ENCODE measurements around the gene C1orf50. TPM values are rescaled to one million over a fixed set of nuclear protein-coding genes. Genes with fewer than 3 reads are reported as not detected.

Gene C1orf50
- total RNA-seq, 2 experiments from 2014 or later = 23.1 to 23.9 TPM

DNA sequence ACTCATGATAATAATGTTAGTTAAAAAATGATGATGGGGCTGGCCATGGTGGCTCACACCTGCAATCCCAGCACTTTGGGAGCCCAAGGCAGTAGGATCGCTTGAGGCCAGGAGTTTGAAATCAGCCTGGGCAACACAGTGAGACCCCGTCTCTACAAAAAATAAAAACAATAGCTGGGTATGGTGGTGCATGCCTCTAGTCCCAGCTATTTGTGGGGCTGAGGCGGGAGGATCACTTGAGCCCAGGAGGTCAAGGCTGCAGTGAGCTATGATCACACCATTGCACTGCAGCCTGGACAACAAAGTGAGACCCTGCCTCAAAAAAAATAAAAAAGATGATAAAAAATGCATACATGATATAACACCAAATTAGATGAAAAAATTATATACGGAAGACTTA lies 5.5 kb upstream of the C1orf50 start:
- Mint-ChIP-seq H3K36me3 (ENCODE audit: low read depth) (peaks cover 35% of the 10 kb centered on the region), H3K4me1 (ENCODE audit: low read depth) (peaks cover 4% of the 10 kb centered on the region), H3K4me3 (no peak overlapping the region), H3K9me3 (no peaks in the 10 kb centered on the region), H3K27me3 (no peaks in the 10 kb centered on the region), H3K27ac (no peak overlapping the region)
- H3K27me3 ChIP-seq (ENCODE audit: control insufficient read depth in 1 of 2, insufficient read depth in 2 of 2, low read length in 2 of 2) = no peaks in the 10 kb centered on the region
- ATAC-seq (ENCODE audit: poor library complexity) (no peak), DNase-seq (no peak)
- H3K4me1 ChIP-seq (ENCODE audit: insufficient read depth, low read length) = peaks cover 22% of the 10 kb centered on the region
- ChIA-PET POLR2A (no interaction called here), CTCF (no interaction called here)
- no peak overlapping the region for H3K4me3 ChIP-seq (ENCODE audit: low read length)
- intact Hi-C loops (cut with DNase I, micrococcal nuclease) = loop anchor here (10.0 kb wide), 2 partner anchors 447 to 593 kb away; partner anchors contain the start of gene CDC20 (in 1 of the 2)
- no peak overlapping the region for H3K27ac ChIP-seq (ENCODE audit: low read depth in 1 of 2, low read length in 2 of 2)
- H3K36me3 ChIP-seq (ENCODE audit: insufficient read depth, low read length) = peaks cover 45% of the 10 kb centered on the region
- no peaks in the 10 kb centered on the region for H3K9me3 ChIP-seq (ENCODE audit: control insufficient read depth in 1 of 2, insufficient read depth in 1 of 2, low read length in 2 of 2)
- TF ChIP-seq, protein P1, sequence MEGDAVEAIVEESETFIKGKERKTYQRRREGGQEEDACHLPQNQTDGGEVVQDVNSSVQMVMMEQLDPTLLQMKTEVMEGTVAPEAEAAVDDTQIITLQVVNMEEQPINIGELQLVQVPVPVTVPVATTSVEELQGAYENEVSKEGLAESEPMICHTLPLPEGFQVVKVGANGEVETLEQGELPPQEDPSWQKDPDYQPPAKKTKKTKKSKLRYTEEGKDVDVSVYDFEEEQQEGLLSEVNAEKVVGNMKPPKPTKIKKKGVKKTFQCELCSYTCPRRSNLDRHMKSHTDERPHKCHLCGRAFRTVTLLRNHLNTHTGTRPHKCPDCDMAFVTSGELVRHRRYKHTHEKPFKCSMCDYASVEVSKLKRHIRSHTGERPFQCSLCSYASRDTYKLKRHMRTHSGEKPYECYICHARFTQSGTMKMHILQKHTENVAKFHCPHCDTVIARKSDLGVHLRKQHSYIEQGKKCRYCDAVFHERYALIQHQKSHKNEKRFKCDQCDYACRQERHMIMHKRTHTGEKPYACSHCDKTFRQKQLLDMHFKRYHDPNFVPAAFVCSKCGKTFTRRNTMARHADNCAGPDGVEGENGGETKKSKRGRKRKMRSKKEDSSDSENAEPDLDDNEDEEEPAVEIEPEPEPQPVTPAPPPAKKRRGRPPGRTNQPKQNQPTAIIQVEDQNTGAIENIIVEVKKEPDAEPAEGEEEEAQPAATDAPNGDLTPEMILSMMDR (IDR thresholded peaks at IDR 0.05) = no peak

GRCh38 chr1:42762269-42762668 lies 4.8 kb upstream of the C1orf50 start:
- H3K36me3 ChIP-seq (ENCODE audit: insufficient read depth, low read length) = peaks cover 39% of the 10 kb centered on the region
- H3K4me3 ChIP-seq (ENCODE audit: low read length) = no peak overlapping the region
- Mint-ChIP-seq H3K27ac (no peak overlapping the region), H3K4me3 (no peak overlapping the region), H3K4me1 (ENCODE audit: low read depth) (peaks cover 5% of the 10 kb centered on the region), H3K27me3 (no peaks in the 10 kb centered on the region), H3K9me3 (no peaks in the 10 kb centered on the region), H3K36me3 (ENCODE audit: low read depth) (peaks cover 34% of the 10 kb centered on the region)
- CTCF ChIA-PET = interaction anchor here (1.0 to 1.3 kb wide), 2 partner anchors 184 to 311 kb away, joined by 3 read pairs; no protein-coding TSS in a partner anchor
- POLR2A ChIA-PET = interaction anchor here (0.6 to 0.7 kb wide), 3 partner anchors 86 to 691 kb away, joined by 3 to 4 read pairs (median 4); no protein-coding TSS in a partner anchor
- H3K27me3 ChIP-seq (ENCODE audit: control insufficient read depth in 1 of 2, insufficient read depth in 2 of 2, low read length in 2 of 2) = no peaks in the 10 kb centered on the region
- H3K4me1 ChIP-seq (ENCODE audit: insufficient read depth, low read length) = peaks cover 22% of the 10 kb centered on the region
- no peak for DNase-seq
- intact Hi-C loops (cut with DNase I, micrococcal nuclease) = loop anchor here (10.0 kb wide), 2 partner anchors 447 to 593 kb away; partner anchors contain the start of gene CDC20 (in 1 of the 2)
- ATAC-seq (ENCODE audit: poor library complexity) = no peak
- H3K9me3 ChIP-seq (ENCODE audit: control insufficient read depth in 1 of 2, insufficient read depth in 1 of 2, low read length in 2 of 2) = no peaks in the 10 kb centered on the region
- TF ChIP-seq, protein P1 (IDR thresholded peaks at IDR 0.05) = no peak
- H3K27ac ChIP-seq (ENCODE audit: low read depth in 1 of 2, low read length in 2 of 2) = no peak overlapping the region

DNA sequence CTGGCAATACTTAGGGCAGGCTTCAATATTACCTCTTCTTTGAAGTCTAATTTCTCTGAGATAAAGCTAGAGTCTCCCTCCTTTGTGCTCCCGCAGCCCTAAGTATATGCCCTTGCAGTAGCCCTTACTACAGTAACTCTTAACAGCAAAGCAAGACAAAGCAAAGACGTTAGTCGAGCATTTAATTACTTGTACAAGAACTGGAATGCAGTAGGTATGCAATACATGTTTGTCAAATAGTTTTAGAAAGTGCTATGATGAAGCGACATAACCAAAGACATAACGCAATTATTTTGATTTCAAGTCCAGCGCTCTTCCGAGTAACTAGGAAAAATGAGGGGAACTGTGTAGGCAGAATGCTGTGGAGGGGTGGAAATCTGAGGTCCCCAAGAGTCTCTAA lies 1.8 kb upstream of the C1orf50 start:
- ChIA-PET CTCF (interaction anchor here (1.0 kb wide), 2 partner anchors 51 to 731 kb away, joined by 3 read pairs; no protein-coding TSS in a partner anchor), POLR2A (interaction anchor here (1.1 to 3.7 kb wide), 5 partner anchors 7 to 83 kb away, joined by 3 to 75 read pairs (median 21); partner anchors contain the start of genes YBX1 and ZNF691)
- DNase-seq (no peak), ATAC-seq (ENCODE audit: poor library complexity) (no peak)
- H3K27ac ChIP-seq (ENCODE audit: low read depth in 1 of 2, low read length in 2 of 2) = no peak overlapping the region
- Mint-ChIP-seq H3K9me3 (no peaks in the 10 kb centered on the region), H3K4me3 (no peak overlapping the region), H3K4me1 (ENCODE audit: low read depth) (peaks cover 26% of the 10 kb centered on the region), H3K27ac (no peak overlapping the region), H3K27me3 (no peaks in the 10 kb centered on the region), H3K36me3 (ENCODE audit: low read depth) (peaks cover 19% of the 10 kb centered on the region)
- H3K36me3 ChIP-seq (ENCODE audit: insufficient read depth, low read length) = peaks cover 24% of the 10 kb centered on the region
- TF ChIP-seq, protein P1 (IDR thresholded peaks at IDR 0.05) = no peak
- intact Hi-C loops (cut with DNase I, micrococcal nuclease) = loop anchor here (5.0 to 10.0 kb wide), 9 partner anchors 82 to 1903 kb away; partner anchors contain the start of genes B4GALT2 (in 1 of the 2), CCDC30 (in 1 of the 2), CDC20 (in 1 of the 2) and CFAP57 (in 1 of the 2)
- no peaks in the 10 kb centered on the region for H3K9me3 ChIP-seq (ENCODE audit: control insufficient read depth in 1 of 2, insufficient read depth in 1 of 2, low read length in 2 of 2)
- peaks cover 39% of the 10 kb centered on the region for H3K4me1 ChIP-seq (ENCODE audit: insufficient read depth, low read length)
- H3K4me3 ChIP-seq (ENCODE audit: low read length) = peak overlapping the region; percentile 86
- H3K27me3 ChIP-seq (ENCODE audit: control insufficient read depth in 1 of 2, insufficient read depth in 2 of 2, low read length in 2 of 2) = no peaks in the 10 kb centered on the region
